ENCODE results near the gene PIK3C2G.

Gene PIK3C2G

GRCh38 chr12:18578191-18578590 lies 316.9 kb downstream of the PIK3C2G start:
- Histone ChIP-seq H3K27me3 (ENCODE audit: insufficient read depth, low read length, poor library complexity) (no peaks in the 10 kb centered on the region), H4K5ac (ENCODE audit: low read length) (no peak overlapping the region), H2AK5ac (ENCODE audit: low read length) (no peak overlapping the region), H3K36me3 (ENCODE audit: control insufficient read depth, insufficient read depth, low read length) (no peaks in the 10 kb centered on the region), H3K4ac (ENCODE audit: low read depth, low read length) (no peak overlapping the region), H3K23ac (ENCODE audit: low read length) (no peak overlapping the region), H3K56ac (ENCODE audit: low read length) (no peak overlapping the region), H3K79me2 (ENCODE audit: control insufficient read depth, insufficient read depth, low read length) (no peaks in the 10 kb centered on the region), H3K79me1 (ENCODE audit: low read length) (no peaks in the 10 kb centered on the region), H2BK15ac (replicated peaks; ENCODE audit: low read depth) (no peak overlapping the region), H2BK5ac (ENCODE audit: low read length) (no peak overlapping the region), H3K4me1 (ENCODE audit: control insufficient read depth, low read depth, low read length) (no peaks in the 10 kb centered on the region), H2BK120ac (ENCODE audit: low read depth, low read length) (no peak overlapping the region), H3K9ac (ENCODE audit: low read length) (no peak overlapping the region), H3K18ac (ENCODE audit: low read length) (no peak overlapping the region), H4K8ac (ENCODE audit: low read depth, low read length) (no peak overlapping the region), H3K4me2 (ENCODE audit: low read length) (no peak overlapping the region), H3K4me3 (ENCODE audit: low read length) (no peak overlapping the region), H3K27ac (ENCODE audit: low read depth, low read length) (no peak overlapping the region)
- no CpG with 5 or more reads among the region's 1 CpG for WGBS (ENCODE audit: extremely low coverage, insufficient coverage, low lambda C conversion rate)
- DNase-seq = no peak

- Histone ChIP-seq H3K56ac (ENCODE audit: low read length) (no peak overlapping the region), H3K9ac (ENCODE audit: low read length) (no peak overlapping the region), H3K79me1 (ENCODE audit: low read length) (no peaks in the 10 kb centered on the region), H3K27me3 (ENCODE audit: insufficient read depth, low read length, poor library complexity) (no peaks in the 10 kb centered on the region), H3K4me2 (ENCODE audit: low read length) (no peak overlapping the region), H3K4me1 (ENCODE audit: control insufficient read depth, low read depth, low read length) (no peaks in the 10 kb centered on the region), H3K36me3 (ENCODE audit: control insufficient read depth, insufficient read depth, low read length) (no peaks in the 10 kb centered on the region), H2AK5ac (ENCODE audit: low read length) (no peak overlapping the region), H4K8ac (ENCODE audit: low read depth, low read length) (no peak overlapping the region), H2BK5ac (ENCODE audit: low read length) (no peak overlapping the region), H3K27ac (ENCODE audit: low read depth, low read length) (no peak overlapping the region), H3K18ac (ENCODE audit: low read length) (no peak overlapping the region), H2BK15ac (replicated peaks; ENCODE audit: low read depth) (no peak overlapping the region), H3K4ac (ENCODE audit: low read depth, low read length) (no peak overlapping the region), H3K23ac (ENCODE audit: low read length) (no peak overlapping the region), H3K79me2 (ENCODE audit: control insufficient read depth, insufficient read depth, low read length) (no peaks in the 10 kb centered on the region), H4K5ac (ENCODE audit: low read length) (no peak overlapping the region), H2BK120ac (ENCODE audit: low read depth, low read length) (no peak overlapping the region), H3K4me3 (ENCODE audit: low read length) (no peak overlapping the region)
- DNase-seq = no peak
- WGBS (ENCODE audit: extremely low coverage, insufficient coverage, low lambda C conversion rate) = no CpG with 5 or more reads among the region's 3 CpGs
Measured at GRCh38 chr12:18580291-18580690, 319.0 kb downstream of the PIK3C2G start.

GRCh38 chr12:18580706-18581105 lies 319.4 kb downstream of the PIK3C2G start:
- Histone ChIP-seq H2BK120ac (ENCODE audit: low read depth, low read length) (no peak overlapping the region), H3K4me1 (ENCODE audit: control insufficient read depth, low read depth, low read length) (no peaks in the 10 kb centered on the region), H3K9ac (ENCODE audit: low read length) (no peak overlapping the region), H2BK5ac (ENCODE audit: low read length) (no peak overlapping the region), H3K4me3 (ENCODE audit: low read length) (no peak overlapping the region), H3K4ac (ENCODE audit: low read depth, low read length) (no peak overlapping the region), H3K27me3 (ENCODE audit: insufficient read depth, low read length, poor library complexity) (no peaks in the 10 kb centered on the region), H3K27ac (ENCODE audit: low read depth, low read length) (no peak overlapping the region), H3K79me2 (ENCODE audit: control insufficient read depth, insufficient read depth, low read length) (no peaks in the 10 kb centered on the region), H2BK15ac (replicated peaks; ENCODE audit: low read depth) (no peak overlapping the region), H3K36me3 (ENCODE audit: control insufficient read depth, insufficient read depth, low read length) (no peaks in the 10 kb centered on the region), H4K8ac (ENCODE audit: low read depth, low read length) (no peak overlapping the region), H3K4me2 (ENCODE audit: low read length) (no peak overlapping the region), H3K23ac (ENCODE audit: low read length) (no peak overlapping the region), H3K18ac (ENCODE audit: low read length) (no peak overlapping the region), H4K5ac (ENCODE audit: low read length) (no peak overlapping the region), H3K56ac (ENCODE audit: low read length) (no peak overlapping the region), H2AK5ac (ENCODE audit: low read length) (no peak overlapping the region), H3K79me1 (ENCODE audit: low read length) (no peaks in the 10 kb centered on the region)
- WGBS (ENCODE audit: extremely low coverage, insufficient coverage, low lambda C conversion rate) = no CpG with 5 or more reads among the region's 2 CpGs
- DNase-seq = no peak

GRCh38 chr12:18581232-18581962 lies 320.1 kb downstream of the PIK3C2G start:
- H3K9ac ChIP-seq (ENCODE audit: low read length) = no peak overlapping the region
- H3K27me3 ChIP-seq (ENCODE audit: insufficient read depth, low read length, poor library complexity) = no peaks in the 10 kb centered on the region
- no peak overlapping the region for H2AK5ac ChIP-seq (ENCODE audit: low read length)
- no peaks in the 10 kb centered on the region for H3K4me1 ChIP-seq (ENCODE audit: control insufficient read depth, low read depth, low read length)
- no peaks in the 10 kb centered on the region for H3K79me2 ChIP-seq (ENCODE audit: control insufficient read depth, insufficient read depth, low read length)
- H3K4me2 ChIP-seq (ENCODE audit: low read length) = no peak overlapping the region
- no peak overlapping the region for H2BK120ac ChIP-seq (ENCODE audit: low read depth, low read length)
- no peak overlapping the region for H3K4me3 ChIP-seq (ENCODE audit: low read length)
- H3K79me1 ChIP-seq (ENCODE audit: low read length) = no peaks in the 10 kb centered on the region
- no peak overlapping the region for H4K5ac ChIP-seq (ENCODE audit: low read length)
- H3K27ac ChIP-seq (ENCODE audit: low read depth, low read length) = no peak overlapping the region
- no peak overlapping the region for H2BK5ac ChIP-seq (ENCODE audit: low read length)
- H3K18ac ChIP-seq (ENCODE audit: low read length) = no peak overlapping the region
- H4K8ac ChIP-seq (ENCODE audit: low read depth, low read length) = no peak overlapping the region
- no CpG with 5 or more reads among the region's 2 CpGs for WGBS (ENCODE audit: extremely low coverage, insufficient coverage, low lambda C conversion rate)
- no peak overlapping the region for H3K23ac ChIP-seq (ENCODE audit: low read length)
- DNase-seq = no peak
- no peak overlapping the region for H2BK15ac ChIP-seq (replicated peaks; ENCODE audit: low read depth)
- H3K4ac ChIP-seq (ENCODE audit: low read depth, low read length) = no peak overlapping the region
- no peak overlapping the region for H3K56ac ChIP-seq (ENCODE audit: low read length)
- no peaks in the 10 kb centered on the region for H3K36me3 ChIP-seq (ENCODE audit: control insufficient read depth, insufficient read depth, low read length)

- Histone ChIP-seq H2BK120ac (ENCODE audit: low read depth, low read length) (no peak overlapping the region), H2AK5ac (ENCODE audit: low read length) (no peak overlapping the region), H3K27ac (ENCODE audit: low read depth, low read length) (no peak overlapping the region), H2BK15ac (replicated peaks; ENCODE audit: low read depth) (no peak overlapping the region), H3K4ac (ENCODE audit: low read depth, low read length) (no peak overlapping the region), H3K18ac (ENCODE audit: low read length) (no peak overlapping the region), H2BK5ac (ENCODE audit: low read length) (no peak overlapping the region), H3K79me2 (ENCODE audit: control insufficient read depth, insufficient read depth, low read length) (no peaks in the 10 kb centered on the region), H4K5ac (ENCODE audit: low read length) (no peak overlapping the region), H4K8ac (ENCODE audit: low read depth, low read length) (no peak overlapping the region), H3K4me3 (ENCODE audit: low read length) (no peak overlapping the region), H3K36me3 (ENCODE audit: control insufficient read depth, insufficient read depth, low read length) (no peaks in the 10 kb centered on the region), H3K9ac (ENCODE audit: low read length) (no peak overlapping the region), H3K79me1 (ENCODE audit: low read length) (no peaks in the 10 kb centered on the region), H3K4me1 (ENCODE audit: control insufficient read depth, low read depth, low read length) (no peaks in the 10 kb centered on the region), H3K27me3 (ENCODE audit: insufficient read depth, low read length, poor library complexity) (no peaks in the 10 kb centered on the region), H3K4me2 (ENCODE audit: low read length) (no peak overlapping the region), H3K23ac (ENCODE audit: low read length) (no peak overlapping the region), H3K56ac (ENCODE audit: low read length) (no peak overlapping the region)
- peak; percentile 11 for DNase-seq
Measured at GRCh38 chr12:18583655-18584054, 322.3 kb downstream of the PIK3C2G start.

- DNase-seq = no peak
- Histone ChIP-seq H2AK5ac (ENCODE audit: low read length) (no peak overlapping the region), H3K56ac (ENCODE audit: low read length) (no peak overlapping the region), H3K79me2 (ENCODE audit: control insufficient read depth, insufficient read depth, low read length) (no peaks in the 10 kb centered on the region), H3K4me3 (ENCODE audit: low read length) (no peak overlapping the region), H3K23ac (ENCODE audit: low read length) (no peak overlapping the region), H2BK15ac (replicated peaks; ENCODE audit: low read depth) (no peak overlapping the region), H2BK5ac (ENCODE audit: low read length) (no peak overlapping the region), H3K27ac (ENCODE audit: low read depth, low read length) (no peak overlapping the region), H3K4me2 (ENCODE audit: low read length) (no peak overlapping the region), H4K8ac (ENCODE audit: low read depth, low read length) (no peak overlapping the region), H3K79me1 (ENCODE audit: low read length) (no peaks in the 10 kb centered on the region), H3K4me1 (ENCODE audit: control insufficient read depth, low read depth, low read length) (no peaks in the 10 kb centered on the region), H3K36me3 (ENCODE audit: control insufficient read depth, insufficient read depth, low read length) (no peaks in the 10 kb centered on the region), H3K27me3 (ENCODE audit: insufficient read depth, low read length, poor library complexity) (no peaks in the 10 kb centered on the region), H3K9ac (ENCODE audit: low read length) (no peak overlapping the region), H2BK120ac (ENCODE audit: low read depth, low read length) (no peak overlapping the region), H4K5ac (ENCODE audit: low read length) (no peak overlapping the region), H3K18ac (ENCODE audit: low read length) (no peak overlapping the region), H3K4ac (ENCODE audit: low read depth, low read length) (no peak overlapping the region)
Measured at GRCh38 chr12:18586581-18586980, 325.3 kb downstream of the PIK3C2G start.
